ENCODE results near the gene PRCP.

- TF ChIP-seq CTCF (conservative IDR thresholded peaks at IDR 0.05), result no peak
- TF ChIP-seq ZFX (IDR thresholded peaks at IDR 0.05), result no peak
Observed at GRCh38 chr11:82823647-82824619, 76.3 kb downstream of the PRCP start.
